ENCODE data around the gene HS1BP3. TPM values are rescaled to one million over a fixed set of nuclear protein-coding genes. Genes with fewer than 3 reads are reported as not detected.

HS1BP3 gene
- total RNA-seq, 1 donor from 2014 or later, result 16.6 TPM

GRCh38 chr2:20676353-20677215 lies 25.7 kb upstream of the HS1BP3 start:
- TF ChIP-seq CTCF (IDR thresholded peaks at IDR 0.05; ENCODE audit: borderline replicate concordance), result peak; percentile 29
- H3K4me1 ChIP-seq, result peaks cover 44% of the 10 kb centered on the region
- peaks cover 6% of the 10 kb centered on the region for H3K36me3 ChIP-seq
- DNase-seq, result no peak
- H3K27me3 ChIP-seq (ENCODE audit: low read depth), result peaks cover 31% of the 10 kb centered on the region
- intact Hi-C loops (cut with micrococcal nuclease), result no loop called here
- H3K27ac ChIP-seq (replicated peaks), result peak overlapping the region; percentile 73
- H3K9me3 ChIP-seq (replicated peaks), result no peaks in the 10 kb centered on the region
- H3K4me3 ChIP-seq, result no peak overlapping the region

- no peak for DNase-seq
- H3K4me3 ChIP-seq, result peak overlapping the region; percentile 17
- H3K27ac ChIP-seq (replicated peaks), result peak overlapping the region; percentile 73
- no peak for TF ChIP-seq CTCF (IDR thresholded peaks at IDR 0.05; ENCODE audit: borderline replicate concordance)
- intact Hi-C loops (cut with micrococcal nuclease), result no loop called here
- H3K4me1 ChIP-seq, result peaks cover 52% of the 10 kb centered on the region
- H3K27me3 ChIP-seq (ENCODE audit: low read depth), result peaks cover 38% of the 10 kb centered on the region
- H3K9me3 ChIP-seq (replicated peaks), result no peaks in the 10 kb centered on the region
- H3K36me3 ChIP-seq, result peaks cover 4% of the 10 kb centered on the region
These were observed 24.9 kb upstream of the HS1BP3 start for GRCh38 chr2:20675701-20676352.

- H3K4me1 ChIP-seq, result peaks cover 59% of the 10 kb centered on the region
- H3K27me3 ChIP-seq (ENCODE audit: low read depth), result peaks cover 45% of the 10 kb centered on the region
- peak overlapping the region; percentile 73 for H3K27ac ChIP-seq (replicated peaks)
- H3K9me3 ChIP-seq (replicated peaks), result no peaks in the 10 kb centered on the region
- H3K4me3 ChIP-seq, result peak overlapping the region; percentile 17
- DNase-seq, result no peak
- no peaks in the 10 kb centered on the region for H3K36me3 ChIP-seq
- intact Hi-C loops (cut with micrococcal nuclease), result no loop called here
- TF ChIP-seq CTCF (IDR thresholded peaks at IDR 0.05; ENCODE audit: borderline replicate concordance), result no peak
These were observed 24.2 kb upstream of the HS1BP3 start for GRCh38 chr2:20674974-20675679.

DNA sequence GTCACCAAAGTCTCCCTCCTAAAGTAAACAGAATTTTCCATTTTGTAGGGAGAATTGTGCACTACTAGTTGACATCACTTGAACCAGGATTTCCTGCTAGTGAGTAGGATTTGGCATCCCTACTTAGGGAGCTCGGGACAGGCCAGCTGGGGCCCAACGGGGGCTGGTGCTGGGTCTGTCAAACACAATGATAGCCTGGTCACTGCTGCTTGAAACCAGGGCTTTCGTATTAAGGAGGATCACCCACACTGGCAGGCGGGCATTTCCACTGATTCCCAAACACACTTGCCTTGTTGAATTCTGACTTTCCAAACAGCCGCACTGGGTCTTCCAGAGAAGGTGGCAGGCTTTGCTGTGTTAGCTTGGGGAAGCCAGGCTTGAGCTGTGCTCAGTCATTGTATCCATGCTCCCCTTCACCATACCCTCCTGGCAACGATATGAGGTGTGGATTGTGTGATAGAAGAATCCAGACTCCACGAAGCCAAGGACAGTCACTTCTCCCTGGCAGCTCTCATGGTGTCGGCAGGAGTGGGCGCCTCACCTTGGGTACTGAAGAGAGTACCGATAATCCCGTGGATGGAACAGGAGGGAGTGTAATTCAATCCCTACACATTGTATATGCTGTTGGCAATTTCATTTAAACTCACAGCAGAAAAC lies 23.5 kb upstream of the HS1BP3 start:
- peaks cover 66% of the 10 kb centered on the region for H3K4me1 ChIP-seq
- intact Hi-C loops (cut with micrococcal nuclease), result no loop called here
- TF ChIP-seq CTCF (IDR thresholded peaks at IDR 0.05; ENCODE audit: borderline replicate concordance), result no peak
- H3K27me3 ChIP-seq (ENCODE audit: low read depth), result peaks cover 52% of the 10 kb centered on the region
- no peak for DNase-seq
- H3K36me3 ChIP-seq, result no peaks in the 10 kb centered on the region
- no peak overlapping the region for H3K4me3 ChIP-seq
- H3K9me3 ChIP-seq (replicated peaks), result no peaks in the 10 kb centered on the region
- H3K27ac ChIP-seq (replicated peaks), result peak overlapping the region; percentile 73

DNA sequence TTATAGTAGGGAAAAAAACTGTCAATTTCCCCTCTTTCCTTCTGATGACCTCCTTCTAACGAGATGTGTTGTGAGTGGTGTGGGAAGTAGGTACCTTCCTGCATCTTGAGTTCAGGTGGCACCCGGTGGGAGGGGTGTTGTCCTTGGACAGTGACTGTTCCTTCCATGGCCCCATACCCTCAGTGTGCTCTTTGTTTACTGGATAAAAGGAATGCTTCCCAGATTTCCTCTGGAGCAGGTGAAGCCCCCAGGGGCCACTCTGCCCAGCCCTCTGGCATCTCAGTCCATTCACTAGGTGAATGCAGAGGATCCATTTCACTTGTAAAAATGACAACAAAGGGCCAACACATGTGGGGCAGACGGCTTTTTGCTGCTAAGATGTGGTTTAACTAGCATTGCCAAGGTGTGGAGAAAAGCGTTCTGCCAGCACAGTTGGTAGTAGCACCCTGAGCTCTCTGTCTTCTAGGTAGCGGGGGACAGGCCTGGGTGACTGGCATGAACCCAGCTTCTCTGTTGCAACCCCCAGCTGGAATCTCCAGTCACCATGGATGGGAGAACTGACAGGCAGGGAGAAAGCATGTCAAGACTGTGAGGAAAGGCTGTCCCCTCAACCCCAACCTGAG lies 22.9 kb upstream of the HS1BP3 start:
- Histone ChIP-seq H3K4me1 (peaks cover 71% of the 10 kb centered on the region), H3K27ac (replicated peaks) (peak overlapping the region; percentile 73), H3K4me3 (no peak overlapping the region), H3K27me3 (ENCODE audit: low read depth) (peaks cover 58% of the 10 kb centered on the region), H3K9me3 (replicated peaks) (no peaks in the 10 kb centered on the region), H3K36me3 (no peaks in the 10 kb centered on the region)
- intact Hi-C loops (cut with micrococcal nuclease), result no loop called here
- no peak for DNase-seq
- no peak for TF ChIP-seq CTCF (IDR thresholded peaks at IDR 0.05; ENCODE audit: borderline replicate concordance)
